ENCODE results near the gene ATF7IP. TPM values are rescaled to one million over a fixed set of nuclear protein-coding genes. Genes with fewer than 3 reads are reported as not detected.
"Not testable (repeated sequence)": the region's sequence is repeated elsewhere in the genome, so short reads cannot be mapped to it uniquely, and the experiment has no call there.

The ATF7IP gene
- polyA plus RNA-seq, 4 donors, result 47.8 to 65.8 (median 62.6) TPM

- DNase-seq (ENCODE audit: low read depth in 4 of 4, low spot score in 3 of 4), result peak in 2 of 4 donors; percentile 26 to 37
These were observed 942 bp downstream of the ATF7IP start for GRCh38 chr12:14366209-14367039.

GRCh38 chr12:14367040-14367661 is 1.7 kb downstream of the ATF7IP start:
- peak in 2 of 4 donors; percentile 34 to 50 for DNase-seq (ENCODE audit: low read depth in 4 of 4, low spot score in 3 of 4)

- DNase-seq (ENCODE audit: low read depth in 4 of 4, low spot score in 3 of 4), result no peak
These were observed 3.8 kb downstream of the ATF7IP start for GRCh38 chr12:14369311-14369710.

- DNase-seq (ENCODE audit: low read depth in 4 of 4, low spot score in 3 of 4), result no peak
These were observed 7.7 kb downstream of the ATF7IP start for GRCh38 chr12:14373217-14373616.

GRCh38 chr12:14379508-14379907 is 14.0 kb downstream of the ATF7IP start:
- DNase-seq (ENCODE audit: low read depth in 4 of 4, low spot score in 3 of 4), result no peak

GRCh38 chr12:14384783-14385638 is 19.5 kb downstream of the ATF7IP start:
- peak in 2 of 4 donors; percentile 72 to 78 for DNase-seq (ENCODE audit: low read depth in 4 of 4, low spot score in 3 of 4)

GRCh38 chr12:14387219-14387871 is 21.9 kb downstream of the ATF7IP start:
- DNase-seq (ENCODE audit: low read depth in 4 of 4, low spot score in 3 of 4), result no peak

GRCh38 chr12:14390449-14390848 is 25.0 kb downstream of the ATF7IP start:
- no peak for DNase-seq (ENCODE audit: low read depth in 4 of 4, low spot score in 3 of 4)

- no peak for DNase-seq (ENCODE audit: low read depth in 4 of 4, low spot score in 3 of 4)
These were observed 25.5 kb downstream of the ATF7IP start for GRCh38 chr12:14390870-14391530.

GRCh38 chr12:14393751-14394150 is 28.3 kb downstream of the ATF7IP start:
- no peak for DNase-seq (ENCODE audit: low read depth in 4 of 4, low spot score in 3 of 4)

- DNase-seq (ENCODE audit: low read depth in 4 of 4, low spot score in 3 of 4), result peak in 2 of 4 donors; percentile 38 to 74
These were observed 29.0 kb downstream of the ATF7IP start for GRCh38 chr12:14394317-14395073.

GRCh38 chr12:14395074-14395778 is 29.7 kb downstream of the ATF7IP start:
- DNase-seq (ENCODE audit: low read depth in 4 of 4, low spot score in 3 of 4), result no peak

- no peak for DNase-seq (ENCODE audit: low read depth in 4 of 4, low spot score in 3 of 4)
These were observed 30.6 kb downstream of the ATF7IP start for GRCh38 chr12:14396071-14396470.

- no peak for DNase-seq (ENCODE audit: low read depth in 4 of 4, low spot score in 3 of 4)
These were observed 34.4 kb downstream of the ATF7IP start for GRCh38 chr12:14399871-14400270.

GRCh38 chr12:14400599-14400998 is 35.1 kb downstream of the ATF7IP start:
- no peak for DNase-seq (ENCODE audit: low read depth in 4 of 4, low spot score in 3 of 4)

GRCh38 chr12:14401267-14401666 is 35.8 kb downstream of the ATF7IP start:
- DNase-seq (ENCODE audit: low read depth in 4 of 4, low spot score in 3 of 4), result not testable (repeated sequence)

GRCh38 chr12:14402697-14403096 is 37.2 kb downstream of the ATF7IP start:
- no peak for DNase-seq (ENCODE audit: low read depth in 4 of 4, low spot score in 3 of 4)

GRCh38 chr12:14403293-14403692 is 37.8 kb downstream of the ATF7IP start:
- no peak for DNase-seq (ENCODE audit: low read depth in 4 of 4, low spot score in 3 of 4)
